ENCODE measurements around the gene RFNG.

The RFNG gene

GRCh38 chr17:82042649-82043048, 9.0 kb downstream of the RFNG start:
- DNase-seq (ENCODE audit: low read depth), result no peak

GRCh38 chr17:82041144-82041814, 10.3 kb downstream of the RFNG start:
- DNase-seq (ENCODE audit: low read depth), result peak; percentile 37

GRCh38 chr17:82039695-82040299, 11.8 kb downstream of the RFNG start:
- no peak for DNase-seq (ENCODE audit: low read depth)

GRCh38 chr17:82038796-82039409, 12.7 kb downstream of the RFNG start:
- peak; percentile 87 for DNase-seq (ENCODE audit: low read depth)

- DNase-seq (ENCODE audit: low read depth), result no peak
Measured at GRCh38 chr17:82037889-82038195, 13.8 kb downstream of the RFNG start.

GRCh38 chr17:82037092-82037888, 14.3 kb downstream of the RFNG start, which contains the start of gene DCXR:
TSS of gene DCXR (minus strand) at chr17:82037697. CDS start at chr17:82037682, 15 bp downstream.
- DNase-seq (ENCODE audit: low read depth), result peak; percentile 92

- DNase-seq (ENCODE audit: low read depth), result no peak
Measured at GRCh38 chr17:82036634-82037091, 14.9 kb downstream of the RFNG start.

- DNase-seq (ENCODE audit: low read depth), result no peak
Measured at GRCh38 chr17:82035956-82036633, 15.5 kb downstream of the RFNG start.

GRCh38 chr17:82035488-82035887, 16.1 kb downstream of the RFNG start:
- no peak for DNase-seq (ENCODE audit: low read depth)

GRCh38 chr17:82034371-82035011, 17.1 kb downstream of the RFNG start:
- DNase-seq (ENCODE audit: low read depth), result no peak

- no peak for DNase-seq (ENCODE audit: low read depth)
Measured at GRCh38 chr17:82033359-82034085, 18.1 kb downstream of the RFNG start.

GRCh38 chr17:82031885-82032627, 19.6 kb downstream of the RFNG start:
- DNase-seq (ENCODE audit: low read depth), result no peak

- peak; percentile 12 for DNase-seq (ENCODE audit: low read depth)
Measured at GRCh38 chr17:82031303-82031884, 20.2 kb downstream of the RFNG start, which contains the start of gene RAC3. TSS of gene RAC3 (plus strand) at chr17:82031678. CDS start at chr17:82031762, 84 bp downstream.

GRCh38 chr17:82030470-82031302, 20.9 kb downstream of the RFNG start:
- DNase-seq (ENCODE audit: low read depth), result peak; percentile 83

GRCh38 chr17:82029990-82030469, 21.6 kb downstream of the RFNG start:
- no peak for DNase-seq (ENCODE audit: low read depth)

- no peak for DNase-seq (ENCODE audit: low read depth)
Measured at GRCh38 chr17:82029391-82029790, 22.2 kb downstream of the RFNG start.

- no peak for DNase-seq (ENCODE audit: low read depth)
Measured at GRCh38 chr17:82028966-82029365, 22.6 kb downstream of the RFNG start.

- DNase-seq (ENCODE audit: low read depth), result no peak
Measured at GRCh38 chr17:82028246-82028645, 23.4 kb downstream of the RFNG start.
